Measurements from ENCODE around the gene ZNF649.

Gene ZNF649

GRCh38 chr19:51889934-51890333, 14.9 kb downstream of the ZNF649 start:
- ChIA-PET POLR2A (ENCODE audit: low non-redundant PET) (no interaction called here), CTCF (no interaction called here)
- DNase-seq (ENCODE audit: low spot score): no peak
- TF ChIP-seq CTCF (conservative IDR thresholded peaks at IDR 0.05; ENCODE audit: low read depth): no peak
- H3K27ac ChIP-seq: no peak overlapping the region

- no peak for TF ChIP-seq CTCF (conservative IDR thresholded peaks at IDR 0.05; ENCODE audit: low read depth)
- POLR2A ChIA-PET (ENCODE audit: low non-redundant PET): no interaction called here
- DNase-seq (ENCODE audit: low spot score): peak; percentile 90
- CTCF ChIA-PET: no interaction called here
- H3K27ac ChIP-seq: peak within 1 kb of the TSS; percentile 62
Observed at GRCh38 chr19:51887522-51888498, 17.0 kb downstream of the ZNF649 start, which contains the start of gene ZNF577. Gene ZNF577 (minus strand): TSS chr19:51887951. CDS start chr19:51880382, 7,569 bp downstream.

GRCh38 chr19:51884713-51885112, 20.1 kb downstream of the ZNF649 start:
- H3K27ac ChIP-seq: no peak overlapping the region
- ChIA-PET CTCF (interaction anchor here (0.9 kb wide), 1 partner anchor 9 kb away, joined by 3 read pairs; no protein-coding TSS in a partner anchor), POLR2A (ENCODE audit: low non-redundant PET) (no interaction called here)
- no peak for DNase-seq (ENCODE audit: low spot score)
- no peak for TF ChIP-seq CTCF (conservative IDR thresholded peaks at IDR 0.05; ENCODE audit: low read depth)

GRCh38 chr19:51882518-51882917, 22.3 kb downstream of the ZNF649 start:
- no peak for DNase-seq (ENCODE audit: low spot score)
- CTCF ChIA-PET: no interaction called here
- POLR2A ChIA-PET (ENCODE audit: low non-redundant PET): no interaction called here
- TF ChIP-seq CTCF (conservative IDR thresholded peaks at IDR 0.05; ENCODE audit: low read depth): no peak
- no peak overlapping the region for H3K27ac ChIP-seq

- DNase-seq (ENCODE audit: low spot score): no peak
- POLR2A ChIA-PET (ENCODE audit: low non-redundant PET): no interaction called here
- H3K27ac ChIP-seq: no peak overlapping the region
- CTCF ChIA-PET: no interaction called here
- TF ChIP-seq CTCF (conservative IDR thresholded peaks at IDR 0.05; ENCODE audit: low read depth): no peak
Observed at GRCh38 chr19:51873097-51873496, 31.7 kb downstream of the ZNF649 start.

- no peak for TF ChIP-seq CTCF (conservative IDR thresholded peaks at IDR 0.05; ENCODE audit: low read depth)
- ChIA-PET POLR2A (ENCODE audit: low non-redundant PET) (no interaction called here), CTCF (no interaction called here)
- no peak for DNase-seq (ENCODE audit: low spot score)
- H3K27ac ChIP-seq: no peak overlapping the region
Observed at GRCh38 chr19:51861870-51862622, 42.8 kb downstream of the ZNF649 start.

Data from RWPE1 (cell line).